ENCODE data around the gene MRC2. TPM values are rescaled to one million over a fixed set of nuclear protein-coding genes. Genes with fewer than 3 reads are reported as not detected.
"Not testable (repeated sequence)": the region's sequence is repeated elsewhere in the genome, so short reads cannot be mapped to it uniquely, and the experiment has no call there.

MRC2 gene
- total RNA-seq, 1 donor from 2014 or later: 45.9 TPM

DNA sequence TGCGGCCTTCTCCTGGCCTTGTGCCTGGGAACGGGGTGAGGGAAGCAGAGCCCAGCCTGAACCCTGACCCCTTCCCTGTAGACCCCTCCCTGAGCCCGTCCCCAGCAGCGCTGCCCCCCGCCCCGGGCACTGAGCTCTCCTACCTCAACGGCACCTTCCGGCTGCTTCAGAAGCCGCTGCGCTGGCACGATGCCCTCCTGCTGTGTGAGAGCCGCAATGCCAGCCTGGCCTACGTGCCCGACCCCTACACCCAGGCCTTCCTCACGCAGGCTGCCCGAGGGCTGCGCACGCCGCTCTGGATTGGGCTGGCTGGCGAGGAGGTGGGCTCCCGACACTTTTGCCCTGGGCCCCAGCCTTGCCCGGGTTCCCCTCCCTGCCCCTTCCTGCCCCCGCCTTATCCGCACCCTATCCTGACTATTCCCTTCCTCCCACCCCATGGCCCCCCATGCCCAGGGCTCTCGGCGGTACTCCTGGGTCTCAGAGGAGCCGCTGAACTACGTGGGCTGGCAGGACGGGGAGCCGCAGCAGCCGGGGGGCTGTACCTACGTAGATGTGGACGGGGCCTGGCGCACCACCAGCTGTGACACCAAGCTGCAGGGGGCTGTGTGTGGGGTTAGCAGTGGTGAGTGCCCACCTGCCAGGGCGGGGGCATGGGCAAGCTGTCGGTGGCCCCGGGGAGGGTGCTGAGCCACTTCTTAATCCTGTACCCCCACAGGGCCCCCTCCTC is 62.1 kb downstream of the MRC2 start:
- H3K4me3 ChIP-seq (ENCODE audit: low read depth, low read length): no peak overlapping the region
- no peaks in the 10 kb centered on the region for H3K27me3 ChIP-seq (ENCODE audit: control insufficient read depth, insufficient read depth, low read length)
- no peak for DNase-seq (ENCODE audit: low read depth)
- TF ChIP-seq, protein P1, sequence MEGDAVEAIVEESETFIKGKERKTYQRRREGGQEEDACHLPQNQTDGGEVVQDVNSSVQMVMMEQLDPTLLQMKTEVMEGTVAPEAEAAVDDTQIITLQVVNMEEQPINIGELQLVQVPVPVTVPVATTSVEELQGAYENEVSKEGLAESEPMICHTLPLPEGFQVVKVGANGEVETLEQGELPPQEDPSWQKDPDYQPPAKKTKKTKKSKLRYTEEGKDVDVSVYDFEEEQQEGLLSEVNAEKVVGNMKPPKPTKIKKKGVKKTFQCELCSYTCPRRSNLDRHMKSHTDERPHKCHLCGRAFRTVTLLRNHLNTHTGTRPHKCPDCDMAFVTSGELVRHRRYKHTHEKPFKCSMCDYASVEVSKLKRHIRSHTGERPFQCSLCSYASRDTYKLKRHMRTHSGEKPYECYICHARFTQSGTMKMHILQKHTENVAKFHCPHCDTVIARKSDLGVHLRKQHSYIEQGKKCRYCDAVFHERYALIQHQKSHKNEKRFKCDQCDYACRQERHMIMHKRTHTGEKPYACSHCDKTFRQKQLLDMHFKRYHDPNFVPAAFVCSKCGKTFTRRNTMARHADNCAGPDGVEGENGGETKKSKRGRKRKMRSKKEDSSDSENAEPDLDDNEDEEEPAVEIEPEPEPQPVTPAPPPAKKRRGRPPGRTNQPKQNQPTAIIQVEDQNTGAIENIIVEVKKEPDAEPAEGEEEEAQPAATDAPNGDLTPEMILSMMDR (IDR thresholded peaks at IDR 0.05; ENCODE audit: insufficient read depth, low read length, poor library complexity, severe bottlenecking): no peak
- peaks cover 2% of the 10 kb centered on the region for H3K36me3 ChIP-seq (ENCODE audit: control insufficient read depth, insufficient read depth, low read length)

DNA sequence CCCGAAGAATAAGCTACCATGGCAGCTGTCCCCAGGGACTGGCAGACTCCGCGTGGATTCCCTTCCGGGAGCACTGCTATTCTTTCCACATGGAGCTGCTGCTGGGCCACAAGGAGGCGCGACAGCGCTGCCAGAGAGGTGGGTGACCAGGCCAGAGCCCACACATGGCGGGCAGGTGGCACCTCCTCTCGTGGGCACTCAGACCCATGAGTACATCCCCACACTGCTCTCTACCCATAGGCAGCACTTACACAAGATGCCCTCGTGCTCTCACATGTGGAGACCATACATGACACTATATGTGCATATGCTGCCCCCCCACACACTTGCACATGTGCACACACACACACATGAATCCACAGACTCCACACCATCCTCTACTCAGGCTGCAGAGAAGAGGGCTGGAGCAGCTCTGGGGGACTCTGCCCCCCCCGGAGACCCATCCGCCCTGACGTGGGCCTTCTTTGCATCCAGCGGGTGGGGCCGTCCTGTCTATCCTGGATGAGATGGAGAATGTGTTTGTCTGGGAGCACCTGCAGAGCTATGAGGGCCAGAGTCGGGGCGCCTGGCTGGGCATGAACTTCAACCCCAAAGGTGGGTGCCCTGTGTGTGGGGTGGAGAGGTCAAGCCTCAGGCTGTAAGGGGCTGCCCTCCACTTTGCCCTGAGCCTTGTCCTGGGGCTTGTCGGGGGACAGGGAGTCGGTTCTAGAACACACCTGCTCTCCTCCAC is 62.9 kb downstream of the MRC2 start:
- Histone ChIP-seq H3K27me3 (ENCODE audit: control insufficient read depth, insufficient read depth, low read length) (no peaks in the 10 kb centered on the region), H3K36me3 (ENCODE audit: control insufficient read depth, insufficient read depth, low read length) (peaks cover 2% of the 10 kb centered on the region), H3K4me3 (ENCODE audit: low read depth, low read length) (no peak overlapping the region)
- DNase-seq (ENCODE audit: low read depth): no peak
- TF ChIP-seq, protein P1 (IDR thresholded peaks at IDR 0.05; ENCODE audit: insufficient read depth, low read length, poor library complexity, severe bottlenecking): peak; percentile 9

DNA sequence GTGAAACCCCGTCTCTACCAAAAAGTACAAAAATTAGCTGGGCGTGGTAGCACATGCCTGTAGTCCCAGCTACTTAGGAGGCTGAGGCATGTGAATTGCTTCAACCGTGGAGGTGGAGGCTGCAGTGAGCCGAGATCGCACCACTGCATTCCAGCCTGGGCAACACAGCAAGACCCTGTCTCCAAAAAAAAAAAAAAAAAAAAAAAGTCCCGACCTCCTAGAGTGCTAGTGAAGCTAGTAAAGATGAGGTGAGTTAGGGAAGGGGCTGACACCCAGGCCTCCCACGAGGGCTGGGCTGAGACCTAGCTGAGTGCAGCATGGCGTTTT is 64.1 kb downstream of the MRC2 start:
- not testable (repeated sequence) for DNase-seq (ENCODE audit: low read depth); H3K4me3 ChIP-seq (ENCODE audit: low read depth, low read length); H3K36me3 ChIP-seq (ENCODE audit: control insufficient read depth, insufficient read depth, low read length); H3K27me3 ChIP-seq (ENCODE audit: control insufficient read depth, insufficient read depth, low read length)

DNA sequence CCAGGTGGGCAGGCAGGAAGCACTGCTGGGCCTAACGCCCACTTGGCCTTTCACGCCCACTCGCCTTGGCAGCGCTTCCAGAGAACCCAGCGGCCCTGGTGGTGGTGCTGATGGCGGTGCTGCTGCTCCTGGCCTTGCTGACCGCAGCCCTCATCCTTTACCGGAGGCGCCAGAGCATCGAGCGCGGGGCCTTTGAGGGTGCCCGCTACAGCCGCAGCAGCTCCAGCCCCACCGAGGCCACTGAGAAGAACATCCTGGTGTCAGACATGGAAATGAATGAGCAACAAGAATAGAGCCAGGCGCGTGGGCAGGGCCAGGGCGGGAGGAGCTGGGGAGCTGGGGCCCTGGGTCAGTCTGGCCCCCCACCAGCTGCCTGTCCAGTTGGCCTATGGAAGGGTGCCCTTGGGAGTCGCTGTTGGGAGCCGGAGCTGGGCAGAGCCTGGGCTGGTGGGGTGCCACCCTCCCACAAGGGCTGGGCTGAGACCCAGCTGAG is 64.7 kb downstream of the MRC2 start:
- no peaks in the 10 kb centered on the region for H3K27me3 ChIP-seq (ENCODE audit: control insufficient read depth, insufficient read depth, low read length)
- DNase-seq (ENCODE audit: low read depth): no peak
- H3K36me3 ChIP-seq (ENCODE audit: control insufficient read depth, insufficient read depth, low read length): peaks cover 2% of the 10 kb centered on the region
- TF ChIP-seq, protein P1 (IDR thresholded peaks at IDR 0.05; ENCODE audit: insufficient read depth, low read length, poor library complexity, severe bottlenecking): no peak
- no peak overlapping the region for H3K4me3 ChIP-seq (ENCODE audit: low read depth, low read length)

DNA sequence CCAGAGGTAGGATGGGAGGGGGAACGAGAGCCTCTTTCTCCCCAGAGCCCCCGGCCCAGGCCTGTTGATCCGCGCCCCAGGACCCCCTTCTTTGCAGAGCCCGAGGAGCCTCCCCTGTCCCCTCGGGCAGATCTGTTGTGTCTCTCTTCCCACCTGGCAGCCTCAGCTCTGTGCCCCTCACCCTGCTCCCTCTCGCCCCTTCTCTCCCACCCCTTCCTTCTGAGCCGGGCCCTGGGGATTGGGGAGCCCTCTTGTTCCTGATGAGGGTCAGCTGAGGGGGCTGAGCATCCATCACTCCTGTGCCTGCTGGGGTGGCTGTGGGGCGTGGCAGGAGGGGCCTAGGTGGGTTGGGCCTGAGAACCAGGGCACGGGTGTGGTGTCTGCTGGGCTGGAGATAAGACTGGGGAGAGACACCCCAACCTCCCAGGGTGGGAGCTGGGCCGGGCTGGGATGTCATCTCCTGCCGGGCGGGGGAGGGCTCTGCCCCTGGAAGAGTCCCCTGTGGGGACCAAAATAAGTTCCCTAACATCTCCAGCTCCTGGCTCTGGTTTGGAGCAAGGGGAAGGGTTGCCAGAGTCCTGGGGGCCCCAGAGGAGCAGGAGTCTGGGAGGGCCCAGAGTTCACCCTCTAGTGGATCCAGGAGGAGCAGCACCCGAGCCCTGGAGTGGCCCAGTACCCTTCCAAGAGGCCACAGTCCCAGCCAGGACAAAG is 65.4 kb downstream of the MRC2 start:
- Histone ChIP-seq H3K27me3 (ENCODE audit: control insufficient read depth, insufficient read depth, low read length) (no peaks in the 10 kb centered on the region), H3K4me3 (ENCODE audit: low read depth, low read length) (no peak overlapping the region), H3K36me3 (ENCODE audit: control insufficient read depth, insufficient read depth, low read length) (peaks cover 2% of the 10 kb centered on the region)
- no peak for DNase-seq (ENCODE audit: low read depth)
- TF ChIP-seq, protein P1 (IDR thresholded peaks at IDR 0.05; ENCODE audit: insufficient read depth, low read length, poor library complexity, severe bottlenecking): peak; percentile 60

Data from kidney epithelial cell (primary cell).